ENCODE results near the gene TMCO4.
A peak's percentile ranks its signal among the peaks of the same experiment; 100 is the strongest.

Gene TMCO4

DNA sequence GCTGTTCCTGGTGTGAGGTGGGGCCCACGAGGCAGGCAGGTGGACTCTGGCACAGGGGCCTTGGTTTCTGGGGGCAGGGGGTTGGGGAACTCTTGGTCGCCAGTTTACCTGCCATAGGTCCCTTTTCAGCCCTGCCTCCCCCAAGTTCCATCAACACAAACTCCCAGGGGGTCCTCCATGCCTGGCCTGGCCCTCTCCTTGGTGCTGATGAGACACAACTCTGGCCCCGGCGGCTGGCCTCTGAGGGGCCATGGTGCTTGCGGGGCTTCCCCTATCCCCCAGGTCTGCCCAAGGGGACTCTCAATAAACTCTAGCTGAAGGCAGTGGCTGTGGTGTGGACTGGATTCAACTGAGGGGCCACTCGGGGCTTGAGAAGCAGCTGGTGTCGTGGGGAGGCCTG lies 119.1 kb downstream of the TMCO4 start:
- no peak for DNase-seq

DNA sequence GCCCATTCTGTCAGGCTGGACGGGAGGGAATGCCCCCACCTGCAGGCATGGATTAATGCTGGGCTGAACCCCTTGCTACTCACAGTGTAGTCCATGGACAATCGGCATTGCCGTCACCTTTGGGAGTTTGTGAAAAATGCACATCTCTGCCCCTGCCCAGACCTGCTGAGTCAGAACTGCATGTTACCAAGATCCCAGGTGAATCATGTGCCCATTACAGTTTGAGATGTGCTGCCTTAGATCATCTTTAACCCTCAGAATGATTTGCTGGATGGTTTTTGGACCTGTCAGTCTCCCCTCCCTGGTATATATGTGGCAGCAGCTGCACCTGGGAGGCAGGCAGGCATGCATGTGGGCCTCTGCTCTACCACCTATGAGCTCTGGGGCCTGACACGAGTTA lies 120.0 kb downstream of the TMCO4 start:
- DNase-seq: no peak

GRCh38 chr1:19678931-19679453 lies 120.7 kb downstream of the TMCO4 start:
- no peak for DNase-seq

GRCh38 chr1:19678493-19678892 lies 121.2 kb downstream of the TMCO4 start:
- DNase-seq: no peak

DNA sequence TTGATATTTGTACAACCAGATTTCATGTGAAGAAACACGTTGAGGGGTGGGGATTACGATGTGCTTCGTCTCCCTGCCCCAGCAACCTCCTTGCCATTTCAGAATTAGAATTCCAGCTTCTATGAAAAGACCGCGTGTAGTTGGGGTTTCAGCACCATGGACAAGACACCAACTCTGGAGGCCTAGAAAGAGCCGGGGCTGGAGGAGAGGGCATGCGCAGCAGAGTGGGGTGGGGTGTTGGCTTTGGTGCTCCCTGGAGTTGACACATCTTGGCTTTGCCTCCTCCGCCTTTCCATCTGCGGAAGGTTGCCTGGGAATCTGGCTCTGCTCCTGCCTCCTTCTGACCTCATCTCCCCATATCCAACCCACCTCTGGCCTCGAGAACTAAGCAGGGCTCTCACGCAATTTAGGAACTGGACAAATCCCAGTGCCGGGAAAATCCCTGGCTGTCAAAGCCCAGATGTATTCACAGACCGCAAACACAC lies 123.2 kb downstream of the TMCO4 start:
- DNase-seq: no peak

DNA sequence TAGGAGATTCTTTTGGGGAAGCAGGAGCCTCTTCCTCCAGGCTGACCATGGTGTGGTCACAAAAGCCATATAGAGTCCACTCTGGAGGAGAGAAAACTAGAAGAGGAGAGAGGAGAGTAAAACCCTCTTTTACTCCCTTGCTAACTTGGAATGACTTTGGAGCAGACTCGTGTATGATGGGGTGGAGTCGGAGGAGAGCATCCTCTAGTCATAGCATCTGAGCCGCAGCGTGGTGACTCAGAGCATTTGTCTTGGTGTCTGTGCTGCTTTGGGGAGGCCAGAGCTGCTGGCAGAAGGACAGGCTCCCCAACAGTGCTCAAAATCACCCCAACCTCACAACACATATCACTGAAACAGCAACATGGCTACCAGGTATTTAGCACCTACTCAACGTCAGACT lies 123.9 kb downstream of the TMCO4 start:
- no peak for DNase-seq

DNA sequence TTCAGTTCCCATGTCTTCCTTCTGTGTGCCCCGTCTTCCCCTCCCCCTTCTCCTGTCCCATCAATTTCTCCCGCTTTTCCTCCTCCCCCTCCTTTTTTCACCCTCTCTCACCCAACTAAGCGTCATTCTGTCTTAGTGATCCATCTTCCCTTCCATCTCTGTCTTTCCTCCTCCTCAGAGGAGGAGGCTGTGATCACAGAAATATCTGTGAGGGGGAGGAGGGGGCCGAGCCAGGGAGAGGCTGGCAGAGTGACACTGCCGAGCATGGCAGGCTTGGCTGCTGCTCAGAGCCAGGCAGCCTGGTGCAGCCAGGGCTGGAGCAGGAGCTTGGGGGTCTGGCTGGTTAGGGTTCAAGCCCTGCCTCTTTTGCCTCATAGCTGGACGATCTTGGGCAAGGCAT lies 127.5 kb downstream of the TMCO4 start:
- no peak for DNase-seq

- no peak for DNase-seq
These were observed 128.9 kb downstream of the TMCO4 start for GRCh38 chr1:19670787-19671186.

DNA sequence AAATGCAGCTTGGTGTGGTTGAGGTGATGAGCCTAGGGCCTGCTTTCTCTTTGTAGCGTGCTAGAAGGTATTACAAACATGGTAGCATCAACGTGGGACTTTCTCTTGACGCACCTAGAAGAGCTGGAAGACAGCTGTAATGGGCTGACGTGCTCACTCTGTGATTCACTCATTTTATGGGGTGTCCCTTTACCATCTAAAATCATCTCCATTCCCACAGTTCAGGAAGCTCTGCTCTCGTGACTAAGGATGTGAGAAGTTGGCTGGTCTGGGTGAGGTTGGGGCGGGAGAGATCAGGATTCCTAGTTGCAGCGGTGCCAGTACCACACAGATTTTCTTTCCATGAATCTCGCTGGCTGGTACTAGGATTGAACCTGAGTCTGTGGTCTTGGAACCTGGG lies 130.8 kb downstream of the TMCO4 start:
- DNase-seq: no peak

DNA sequence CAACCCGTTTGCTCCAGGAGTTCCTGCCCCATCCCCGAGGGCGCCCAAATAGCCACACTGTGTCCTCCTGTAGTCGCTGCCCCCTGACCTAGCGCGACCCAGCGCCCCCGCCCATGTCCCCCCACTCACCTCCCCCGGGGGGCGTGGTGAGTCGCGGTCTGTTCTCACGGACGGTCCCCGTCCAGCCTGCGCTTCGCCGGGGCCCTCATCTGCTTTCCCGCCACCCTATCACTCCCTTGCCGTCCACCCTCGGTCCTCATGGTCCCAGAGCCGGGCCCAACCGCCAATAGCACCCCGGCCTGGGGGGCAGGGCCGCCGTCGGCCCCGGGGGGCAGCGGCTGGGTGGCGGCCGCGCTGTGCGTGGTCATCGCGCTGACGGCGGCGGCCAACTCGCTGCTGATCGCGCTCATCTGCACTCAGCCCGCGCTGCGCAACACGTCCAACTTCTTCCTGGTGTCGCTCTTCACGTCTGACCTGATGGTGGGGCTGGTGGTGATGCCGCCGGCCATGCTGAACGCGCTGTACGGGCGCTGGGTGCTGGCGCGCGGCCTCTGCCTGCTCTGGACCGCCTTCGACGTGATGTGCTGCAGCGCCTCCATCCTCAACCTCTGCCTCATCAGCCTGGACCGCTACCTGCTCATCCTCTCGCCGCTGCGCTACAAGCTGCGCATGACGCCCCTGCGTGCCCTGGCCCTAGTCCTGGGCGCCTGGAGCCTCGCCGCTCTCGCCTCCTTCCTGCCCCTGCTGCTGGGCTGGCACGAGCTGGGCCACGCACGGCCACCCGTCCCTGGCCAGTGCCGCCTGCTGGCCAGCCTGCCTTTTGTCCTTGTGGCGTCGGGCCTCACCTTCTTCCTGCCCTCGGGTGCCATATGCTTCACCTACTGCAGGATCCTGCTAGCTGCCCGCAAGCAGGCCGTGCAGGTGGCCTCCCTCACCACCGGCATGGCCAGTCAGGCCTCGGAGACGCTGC lies 133.9 kb downstream of the TMCO4 start:
- no peak for DNase-seq

DNA sequence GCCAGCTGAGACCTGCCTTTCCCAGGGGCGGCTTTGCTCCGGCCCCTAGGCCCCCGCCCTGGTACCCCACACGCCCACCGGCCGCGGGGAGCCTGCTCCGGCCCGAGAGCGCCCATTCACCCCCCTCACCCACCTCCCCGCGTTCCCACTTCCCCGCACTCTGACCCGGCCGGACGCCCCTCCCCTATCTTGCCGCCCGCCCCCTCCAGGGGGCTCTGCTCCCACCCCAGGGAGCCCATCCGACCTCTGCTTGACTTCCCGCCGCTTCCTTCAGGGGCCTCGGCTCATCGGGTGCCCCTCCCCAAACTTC lies 134.6 kb downstream of the TMCO4 start:
- no peak for DNase-seq

- peak; percentile 51 for DNase-seq
These were observed 135.1 kb downstream of the TMCO4 start, which contains the start of gene HTR6 for GRCh38 chr1:19664453-19665185. TSS of gene HTR6 (plus strand) at chr1:19664875. CDS start at chr1:19665754, 879 bp downstream.

DNA sequence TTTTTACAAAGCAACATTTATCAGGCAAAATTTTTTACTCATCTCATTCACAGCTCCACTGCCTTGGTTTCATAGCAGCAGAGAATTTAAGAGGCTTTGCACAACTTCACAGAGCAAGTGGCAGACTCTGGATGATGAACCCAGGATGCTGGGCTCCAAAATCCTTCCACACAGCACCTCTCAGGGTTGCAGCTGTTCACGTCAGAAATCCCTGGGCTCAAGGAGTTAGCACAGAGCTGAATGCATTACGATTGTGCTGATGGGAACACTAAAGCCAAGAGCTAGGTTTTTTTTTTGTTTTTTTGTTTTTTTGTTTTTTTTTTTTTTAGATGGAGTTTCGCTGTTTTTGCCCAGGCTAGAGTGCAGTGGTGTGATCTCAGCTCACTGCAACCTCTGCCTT lies 137.4 kb downstream of the TMCO4 start:
- no peak for DNase-seq

GRCh38 chr1:19661721-19662228 lies 137.9 kb downstream of the TMCO4 start:
- DNase-seq: peak; percentile 69

DNA sequence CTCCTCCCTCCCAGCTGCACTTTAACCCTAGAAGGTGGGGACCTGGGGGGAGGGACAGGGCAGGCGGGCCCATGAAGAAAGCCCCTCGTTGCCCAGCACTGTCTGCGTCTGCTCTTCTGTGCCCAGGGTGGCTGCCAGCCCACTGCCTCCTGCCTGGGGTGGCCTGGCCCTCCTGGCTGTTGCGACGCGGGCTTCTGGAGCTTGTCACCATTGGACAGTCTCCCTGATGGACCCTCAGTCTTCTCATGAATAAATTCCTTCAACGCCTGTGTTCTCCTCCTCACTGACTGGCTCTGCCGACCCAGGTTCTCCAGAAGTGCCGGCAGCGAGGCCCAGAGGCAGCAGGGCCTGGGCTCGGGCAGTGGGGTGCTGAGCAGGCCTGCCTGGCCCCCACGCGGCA lies 141.5 kb downstream of the TMCO4 start:
- no peak for DNase-seq

DNA sequence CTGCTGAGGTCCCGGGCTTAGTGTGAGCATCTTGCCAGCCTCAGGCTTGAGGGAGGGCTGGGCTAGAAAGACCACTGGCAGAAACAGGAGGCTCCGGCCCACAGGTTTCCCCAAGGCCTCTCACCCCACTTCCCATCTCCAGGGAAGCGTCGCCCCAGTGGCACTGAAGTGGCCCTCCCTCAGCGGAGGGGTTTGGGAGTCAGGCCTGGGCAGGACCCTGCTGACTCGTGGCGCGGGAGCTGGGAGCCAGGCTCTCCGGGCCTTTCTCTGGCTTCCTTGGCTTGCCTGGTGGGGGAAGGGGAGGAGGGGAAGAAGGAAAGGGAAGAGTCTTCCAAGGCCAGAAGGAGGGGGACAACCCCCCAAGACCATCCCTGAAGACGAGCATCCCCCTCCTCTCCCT lies 142.2 kb downstream of the TMCO4 start:
- DNase-seq: no peak

- DNase-seq: no peak
These were observed 142.8 kb downstream of the TMCO4 start for GRCh38 chr1:19656780-19657466.

DNA sequence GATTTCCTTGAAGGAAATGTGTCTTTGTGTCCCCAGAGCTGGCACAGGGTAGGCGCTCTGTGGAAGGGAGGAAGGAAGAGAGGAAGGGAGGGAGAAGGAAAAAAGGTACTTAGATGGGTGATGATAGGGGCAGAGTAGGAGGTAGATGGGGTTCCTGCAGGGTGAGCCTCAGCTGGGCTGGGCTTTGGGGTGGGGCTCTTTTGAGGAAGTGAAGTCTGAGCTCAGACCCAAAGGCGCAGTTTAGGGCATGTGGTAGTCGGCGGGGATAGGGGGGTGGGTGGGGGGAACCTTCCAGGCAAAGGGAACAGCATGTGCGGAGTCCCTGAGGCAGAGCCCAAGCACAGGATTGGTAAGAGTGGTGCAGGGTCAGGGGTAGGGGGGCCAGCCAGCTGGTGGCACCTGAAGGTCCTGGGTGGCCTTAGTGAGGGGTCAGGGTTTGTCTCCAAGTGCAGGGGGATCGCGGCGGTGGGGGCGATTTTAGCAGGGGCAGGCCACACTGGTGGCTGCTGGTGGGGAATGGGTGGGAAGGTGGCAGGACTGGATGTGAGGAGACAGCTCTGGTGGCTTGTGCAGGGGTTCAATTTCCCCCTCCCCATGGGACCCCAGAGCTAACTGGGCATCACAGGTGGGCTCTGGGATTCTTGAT lies 143.5 kb downstream of the TMCO4 start:
- DNase-seq: no peak

DNA sequence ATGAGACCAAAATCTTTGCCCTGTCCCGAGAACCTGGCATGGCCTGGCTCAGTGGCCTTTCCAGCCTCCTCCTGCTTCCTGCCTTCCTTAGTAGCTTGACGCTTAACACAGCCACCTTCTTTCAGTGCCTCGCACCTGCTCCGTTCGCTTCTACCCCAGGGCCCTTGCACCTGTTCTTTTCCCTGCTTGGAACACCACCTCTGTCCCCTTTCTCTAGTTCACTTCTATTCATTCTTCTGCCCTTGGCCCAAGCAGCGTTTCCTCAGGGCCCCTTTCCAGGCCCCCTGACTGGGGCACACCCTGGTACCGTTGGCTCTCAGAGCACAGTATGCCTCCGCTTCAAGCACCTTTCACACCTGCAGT lies 144.0 kb downstream of the TMCO4 start:
- no peak for DNase-seq

DNA sequence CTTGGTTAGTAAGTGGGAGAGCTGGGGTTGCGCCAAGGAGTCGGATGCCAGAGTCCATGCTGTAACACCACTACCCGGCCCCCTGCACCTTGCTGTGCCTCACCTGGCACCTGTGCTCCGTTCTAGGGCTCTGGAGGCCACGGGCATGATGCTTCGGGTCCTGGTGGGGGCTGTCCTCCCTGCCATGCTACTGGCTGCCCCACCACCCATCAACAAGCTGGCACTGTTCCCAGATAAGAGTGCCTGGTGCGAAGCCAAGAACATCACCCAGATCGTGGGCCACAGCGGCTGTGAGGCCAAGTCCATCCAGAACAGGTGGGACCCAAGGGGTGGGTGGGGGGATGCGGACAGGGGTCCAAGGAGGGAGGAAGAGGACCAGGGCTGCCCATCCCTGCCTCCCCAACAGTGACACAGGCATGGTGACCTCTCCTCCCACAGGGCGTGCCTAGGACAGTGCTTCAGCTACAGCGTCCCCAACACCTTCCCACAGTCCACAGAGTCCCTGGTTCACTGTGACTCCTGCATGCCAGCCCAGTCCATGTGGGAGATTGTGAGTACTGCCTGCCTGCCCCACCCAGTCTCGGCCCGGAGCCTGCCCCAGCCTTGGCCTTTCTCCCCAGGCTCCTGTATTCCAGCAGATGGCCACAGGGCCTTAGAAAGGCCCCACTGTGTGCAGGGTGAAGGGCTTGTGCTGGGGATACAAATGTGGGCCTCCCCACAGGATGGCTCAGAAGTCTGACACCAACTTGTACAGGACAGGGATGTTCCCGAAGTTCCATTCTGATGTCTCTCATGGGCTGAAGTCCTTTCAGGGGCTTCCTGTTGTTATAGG lies 144.6 kb downstream of the TMCO4 start:
- DNase-seq: no peak

- no peak for DNase-seq
These were observed 145.3 kb downstream of the TMCO4 start for GRCh38 chr1:19654386-19654785.
